Measurements from ENCODE around the gene GCAT.

- TF ChIP-seq TAF1 (IDR thresholded peaks at IDR 0.05; ENCODE audit: borderline replicate concordance, low read depth, low read length), result no peak
- no peak for TF ChIP-seq POLR2A (IDR thresholded peaks at IDR 0.05; ENCODE audit: low read depth, low read length)
Measured at GRCh38 chr22:37763012-37763411, 44.7 kb upstream of the GCAT start.
